GM19328 (cell line): ENCODE data around the gene TMEM11.
"Not testable (repeated sequence)": the region's sequence is repeated elsewhere in the genome, so short reads cannot be mapped to it uniquely, and the experiment has no call there.

Experiments used
- ATAC-seq: cut with Tn5 transposase; IDR thresholded peaks from one replicate; pipeline ENCODE4 v1.9.1; 2021; ENCODE audit warnings: mild to moderate bottlenecking, moderate library complexity; ENCODE audit not compliant: unreplicated experiment

The TMEM11 gene

DNA sequence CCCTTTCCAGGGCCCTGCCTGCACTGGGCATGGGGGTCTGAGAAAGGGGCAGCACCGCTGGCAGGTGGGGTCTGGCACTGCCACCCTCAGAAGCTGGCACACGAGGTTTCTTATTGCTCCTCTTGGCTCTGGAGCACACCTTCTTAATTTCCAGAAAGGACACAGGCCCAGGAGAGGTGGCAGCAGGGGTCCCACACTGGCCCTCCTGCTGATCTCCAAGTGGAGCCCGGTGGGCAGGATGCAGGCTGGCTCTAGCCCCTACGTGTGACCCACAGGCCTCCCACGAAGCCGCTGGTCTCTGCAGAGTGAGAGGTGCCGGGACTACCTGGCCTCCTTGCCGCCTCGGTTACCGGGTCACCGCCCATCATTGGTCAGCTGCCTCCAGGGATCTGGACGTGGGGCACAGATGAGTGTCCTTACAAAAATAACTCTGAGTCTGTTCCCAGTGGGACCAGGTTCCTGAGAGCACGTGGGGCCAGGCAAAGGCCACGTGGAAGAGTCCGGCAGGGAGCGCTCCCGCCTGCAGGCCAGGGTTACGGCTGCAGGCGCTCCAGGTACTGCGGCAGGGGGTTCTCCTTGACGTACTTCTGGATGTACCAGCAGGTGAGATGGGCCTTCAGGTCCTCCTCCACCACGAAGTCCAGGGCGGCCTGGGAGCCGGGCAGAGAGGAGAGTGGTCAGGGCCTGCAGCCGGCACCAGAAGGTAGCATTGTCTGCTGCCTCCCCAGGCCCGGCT lies 29.0 kb upstream of the TMEM11 start:
- no peak for ATAC-seq

DNA sequence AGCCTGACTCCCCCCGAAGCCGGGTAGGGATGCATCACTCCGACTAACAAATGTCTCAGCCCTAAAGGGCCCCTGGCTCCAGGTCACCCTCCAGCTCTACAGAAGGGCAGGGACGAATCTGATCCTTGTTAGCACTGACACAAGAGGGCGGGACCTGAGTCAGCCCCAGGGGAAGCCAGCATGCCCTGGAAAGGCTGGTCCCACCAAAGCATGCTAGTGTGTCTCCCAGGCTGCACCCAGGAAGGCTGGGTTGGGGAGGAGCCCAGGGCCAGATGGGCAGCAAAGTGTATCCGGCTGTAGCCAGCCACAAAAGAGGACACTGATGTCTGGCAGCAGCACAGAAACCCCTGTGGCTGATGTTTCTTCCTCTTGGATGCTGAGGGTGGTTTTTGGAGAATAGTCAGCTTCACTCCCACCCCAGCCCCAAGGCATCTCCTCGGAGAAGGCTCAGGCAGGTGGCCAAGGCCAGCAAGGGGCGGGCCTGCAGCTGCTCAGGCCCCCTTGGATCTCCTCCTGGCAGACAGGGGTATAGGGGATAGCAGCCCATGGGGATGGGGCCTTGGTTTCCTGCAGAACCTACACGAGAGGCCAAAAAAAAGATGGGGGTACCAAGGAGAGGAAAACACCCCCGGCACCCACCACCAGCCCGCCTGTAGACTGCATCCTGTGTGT lies 28.2 kb upstream of the TMEM11 start:
- ATAC-seq = no peak

GRCh38 chr17:21241564-21241963 lies 27.6 kb upstream of the TMEM11 start:
- ATAC-seq = no peak

DNA sequence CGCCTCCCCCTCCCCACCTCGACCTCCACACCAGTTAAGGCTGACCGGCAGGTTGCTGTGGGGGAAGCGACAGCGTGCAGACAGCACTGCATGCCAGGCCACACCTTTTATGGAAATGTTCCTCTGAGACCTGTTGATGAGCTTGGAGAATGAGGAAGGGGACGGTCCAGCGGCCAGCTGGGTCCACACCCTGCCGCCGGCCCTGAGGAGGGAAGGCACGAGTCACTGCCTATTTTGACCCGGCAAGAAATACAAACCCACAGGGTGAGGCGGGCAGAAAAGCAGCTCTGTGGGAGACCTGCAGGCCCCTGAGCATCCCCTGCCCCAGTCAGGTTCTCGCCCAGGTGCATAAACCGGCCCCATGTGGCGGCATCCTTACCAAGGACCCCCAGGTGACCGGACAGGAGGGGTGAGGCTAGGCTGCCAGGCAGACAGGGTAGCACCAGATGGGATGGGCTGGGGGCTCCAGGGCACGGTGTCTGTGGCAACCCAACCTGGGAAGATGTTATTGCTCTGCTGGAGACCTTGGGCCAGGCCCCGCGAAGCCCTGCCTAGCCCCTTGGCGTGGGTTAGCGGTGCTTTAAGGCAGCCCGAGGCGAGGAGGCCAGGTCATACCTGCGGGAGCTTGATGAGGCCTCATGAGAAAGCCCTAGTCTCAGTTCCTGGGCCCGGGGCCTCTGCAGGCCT lies 26.6 kb upstream of the TMEM11 start:
- no peak for ATAC-seq

- ATAC-seq = no peak
These were observed 25.9 kb upstream of the TMEM11 start for GRCh38 chr17:21239680-21240368.

- ATAC-seq = no peak
These were observed 22.0 kb upstream of the TMEM11 start for GRCh38 chr17:21235921-21236320.

DNA sequence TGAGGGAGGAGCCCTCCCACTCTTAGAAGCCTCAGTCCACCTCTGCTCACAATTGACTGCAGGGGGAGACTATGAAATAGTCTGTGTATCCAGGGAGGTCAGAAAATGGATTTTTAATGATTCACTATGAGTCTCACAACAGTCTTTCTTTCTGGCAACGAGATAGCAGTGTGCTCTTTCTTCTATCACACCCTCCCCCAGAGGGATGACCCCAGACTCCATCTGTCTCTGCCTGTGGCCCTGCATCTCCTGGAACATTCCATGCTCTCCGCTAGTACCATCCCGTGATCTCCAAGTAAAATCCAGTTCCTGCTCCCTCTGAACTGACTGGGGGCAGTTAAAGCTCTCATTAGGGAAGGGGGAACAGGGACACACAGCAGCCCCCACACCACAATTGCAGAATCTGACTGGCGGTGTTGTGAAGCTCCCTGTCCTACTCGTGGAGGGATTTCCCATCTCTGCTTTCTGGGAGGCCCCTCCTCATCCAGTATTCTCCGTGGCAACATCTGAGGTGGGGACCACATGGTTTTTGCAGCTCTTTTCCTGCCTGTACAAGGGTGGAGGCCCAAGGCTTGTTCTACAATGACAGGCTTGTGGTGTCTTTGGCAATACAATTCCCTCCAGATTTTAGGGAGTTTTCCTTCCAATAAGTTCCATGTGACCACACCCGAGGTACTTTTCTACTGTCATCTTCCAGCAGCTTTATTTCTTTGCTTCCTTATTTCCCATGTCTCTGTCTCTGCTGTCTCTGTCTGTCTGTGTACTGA lies 19.8 kb upstream of the TMEM11 start:
- no peak for ATAC-seq

DNA sequence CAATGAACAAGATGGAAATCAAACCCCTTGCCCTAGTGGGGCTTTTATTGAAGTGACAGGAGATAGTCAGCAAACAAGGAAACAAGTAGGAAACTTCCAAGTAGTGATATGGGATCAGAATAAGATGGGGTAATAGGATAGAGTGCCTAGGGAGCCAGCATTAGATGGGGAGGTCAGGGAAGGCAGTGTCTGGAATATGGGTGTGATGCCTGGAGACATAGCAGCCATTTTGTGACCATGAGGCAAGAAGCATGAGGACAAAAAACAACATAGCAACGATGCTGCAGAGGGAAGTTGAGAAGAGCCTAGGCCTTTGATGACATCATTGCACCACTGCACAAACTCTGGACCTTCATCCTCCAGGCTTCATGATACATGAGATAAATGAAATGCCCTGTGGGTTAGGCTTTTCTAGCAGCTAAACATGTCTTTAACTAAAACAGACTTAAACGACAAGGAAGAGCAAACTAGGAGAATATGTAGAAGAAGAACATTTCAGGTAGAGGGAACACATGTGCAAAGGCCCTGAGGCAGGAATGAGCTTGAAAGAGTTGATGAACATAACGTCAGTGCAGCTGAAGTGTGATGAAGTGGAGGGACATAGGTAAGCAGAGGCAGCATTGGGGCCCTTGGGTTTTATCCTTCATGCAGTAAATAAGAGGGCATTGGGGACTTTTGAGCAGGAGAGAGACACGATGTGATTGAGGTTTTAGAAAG lies 18.2 kb upstream of the TMEM11 start:
- no peak for ATAC-seq

DNA sequence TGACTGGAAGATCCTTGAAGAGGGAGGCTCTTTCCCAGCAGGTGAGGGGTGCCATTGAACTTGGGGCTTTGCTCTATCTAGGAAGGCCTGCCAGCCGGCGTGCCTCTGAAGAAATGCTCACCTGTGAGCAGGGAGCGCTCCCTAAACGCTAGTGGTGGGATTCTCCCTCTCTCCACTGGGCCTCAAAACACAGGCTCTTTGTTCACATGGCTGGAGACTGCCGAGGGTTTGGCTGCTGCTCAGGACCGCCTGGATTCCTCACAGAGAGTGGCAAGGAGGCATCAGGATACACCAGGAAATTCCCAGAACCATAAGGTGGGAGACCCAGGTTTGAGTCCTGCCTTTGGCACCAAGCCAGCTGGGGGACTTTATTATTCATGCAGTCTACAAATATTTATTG lies 17.6 kb upstream of the TMEM11 start:
- ATAC-seq = no peak

DNA sequence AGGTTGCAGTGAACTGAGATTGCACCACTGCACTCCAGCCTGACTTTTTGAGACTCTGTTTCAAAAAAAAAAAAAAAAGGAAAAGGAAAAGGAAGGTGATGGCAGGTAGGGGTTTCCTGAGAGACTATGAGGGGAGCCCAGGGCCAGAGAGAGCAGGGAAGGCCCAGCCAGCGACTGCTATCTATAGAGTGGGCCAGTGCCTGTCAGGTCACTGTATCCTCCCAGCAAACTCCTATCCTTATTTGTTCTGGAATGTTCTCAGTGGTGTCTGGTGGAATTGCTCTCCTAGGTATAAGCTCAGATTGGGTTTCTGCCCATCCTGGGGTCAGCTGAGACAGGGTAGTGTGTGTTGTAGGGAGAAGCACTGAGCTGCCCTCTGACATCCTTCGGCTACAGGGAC lies 14.9 kb upstream of the TMEM11 start:
- ATAC-seq = no peak

DNA sequence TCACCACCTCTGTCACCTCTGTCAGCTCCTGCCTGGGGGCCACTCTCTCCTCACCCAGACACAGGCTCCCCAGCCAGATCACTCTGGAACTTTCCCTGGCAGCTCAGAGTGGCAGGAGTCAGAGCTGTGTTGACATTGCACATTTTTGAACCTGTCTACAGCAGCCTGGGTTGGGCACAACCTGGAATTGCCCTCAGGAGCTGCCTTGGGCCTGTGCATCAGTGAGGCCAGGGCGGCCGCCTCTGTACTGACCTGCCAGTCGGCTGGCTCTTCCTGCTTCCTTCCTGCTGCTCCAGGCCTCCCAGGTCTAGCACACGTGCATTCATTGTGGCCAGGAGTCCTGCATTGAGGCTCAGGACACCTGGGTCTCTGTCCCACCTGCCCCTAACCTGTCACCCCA lies 14.2 kb upstream of the TMEM11 start:
- ATAC-seq = no peak

DNA sequence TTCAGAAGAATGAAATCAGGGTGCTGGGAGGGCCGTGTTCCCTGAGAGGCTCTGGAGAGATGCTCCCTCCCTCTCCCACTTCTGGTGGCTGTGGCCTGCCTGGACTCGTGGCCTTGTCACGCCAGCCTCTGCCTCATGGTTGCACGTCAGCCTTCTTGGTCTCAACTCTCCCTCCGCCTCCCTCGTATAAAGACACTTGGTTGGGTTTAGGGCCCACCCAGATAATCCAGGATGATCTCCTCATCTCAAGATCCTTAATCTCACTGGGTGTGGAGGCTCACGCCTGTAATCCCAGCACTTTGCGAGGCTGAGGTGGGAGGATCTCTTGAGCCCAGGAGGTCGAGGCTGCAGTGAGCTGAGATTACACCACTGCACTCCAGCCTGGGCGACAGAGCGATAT lies 13.3 kb upstream of the TMEM11 start:
- ATAC-seq = not testable (repeated sequence)

DNA sequence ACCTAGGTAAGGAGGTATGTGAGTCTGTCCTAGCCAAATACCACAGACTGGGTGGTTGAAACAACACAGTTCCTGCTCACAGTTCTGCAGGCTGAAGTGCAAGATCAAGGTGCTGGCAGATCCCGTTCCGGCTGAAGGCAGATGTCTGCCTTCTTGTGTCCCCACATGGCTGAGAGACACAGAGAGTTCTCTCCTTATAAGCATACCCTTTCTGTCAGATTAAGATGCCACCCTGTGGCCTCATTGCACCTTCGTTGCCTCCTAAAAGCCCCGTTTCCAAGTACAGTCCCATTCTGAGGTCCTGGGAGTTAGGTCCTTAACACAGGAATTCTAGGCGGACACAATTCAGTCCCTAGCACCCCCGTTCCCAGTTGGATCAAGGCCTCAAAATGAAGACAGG lies 9.1 kb upstream of the TMEM11 start:
- no peak for ATAC-seq

GRCh38 chr17:21218831-21219380 lies 4.9 kb upstream of the TMEM11 start:
- ATAC-seq = no peak

GRCh38 chr17:21218101-21218500 lies 4.1 kb upstream of the TMEM11 start:
- ATAC-seq = no peak

GRCh38 chr17:21217346-21217745 lies 3.4 kb upstream of the TMEM11 start:
- no peak for ATAC-seq

DNA sequence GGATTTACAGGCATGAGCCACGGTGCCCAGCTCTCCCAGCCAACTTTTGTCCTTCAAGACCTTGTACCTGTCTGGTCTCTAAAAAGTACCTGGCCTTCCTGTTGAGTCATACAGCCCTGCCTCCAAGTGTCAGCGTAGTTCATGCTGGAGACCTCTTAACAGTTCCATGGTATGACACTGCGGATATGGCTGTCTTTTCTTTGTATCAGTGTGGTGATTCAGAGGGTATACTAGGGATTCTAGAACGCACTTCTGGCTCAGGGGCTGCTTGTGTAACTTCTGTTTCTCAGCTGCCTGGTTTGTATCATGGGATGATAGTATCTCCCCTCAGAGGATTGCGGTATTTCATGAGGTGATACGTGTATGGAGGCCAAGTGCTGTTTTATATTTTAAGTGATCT lies 2.0 kb upstream of the TMEM11 start:
- ATAC-seq = no peak

DNA sequence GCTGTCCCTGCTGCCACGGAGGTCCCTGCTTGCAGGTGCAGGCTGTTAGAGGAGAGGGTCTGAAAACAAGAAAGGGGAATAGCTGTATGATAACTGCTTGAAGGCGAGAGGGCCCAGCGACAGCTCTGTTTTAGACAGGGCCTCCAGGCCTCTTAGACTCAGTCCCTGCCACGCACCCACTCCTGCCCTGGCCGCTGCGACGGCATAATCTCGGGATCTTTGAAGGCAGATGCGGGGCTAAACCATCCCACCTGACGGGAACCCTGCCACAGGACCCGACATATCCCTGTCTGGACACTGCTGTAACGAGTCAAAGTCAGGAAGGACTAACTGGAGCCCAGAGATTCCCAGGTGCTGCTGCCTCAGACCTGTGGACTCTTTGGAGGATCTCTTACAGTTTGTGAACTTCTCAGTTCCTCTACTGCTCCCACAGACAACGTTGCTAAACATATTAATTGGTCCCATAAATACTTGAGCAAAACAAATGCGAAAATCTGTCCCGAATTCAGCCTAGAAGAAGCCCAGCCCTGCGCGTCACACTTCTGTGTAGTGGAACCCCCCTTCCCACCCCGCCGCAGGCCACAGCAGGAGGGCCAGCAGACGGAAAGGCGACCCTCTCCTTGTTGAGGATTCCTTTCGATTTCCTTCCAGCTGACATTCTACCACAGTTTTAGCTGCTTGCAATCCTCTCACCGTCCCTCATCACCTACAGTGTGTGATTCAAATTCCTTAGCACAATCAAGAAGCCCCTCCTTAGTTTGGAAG lies 998 bp upstream of the TMEM11 start:
- ATAC-seq = peak; percentile 6

GRCh38 chr17:21213638-21214014 lies 335 bp downstream of the TMEM11 start:
- peak; percentile 8 for ATAC-seq
